Spleen (tissue), 7 donors: ENCODE results near the gene UPK1A.

Experiments used
- POLR2AphosphoS5 ChIP-seq, 3 donors: sonication (generic); formaldehyde crosslinking; IDR thresholded peaks; one replicate each; pipeline ENCODE4 v1.5.1; 2017; ENCODE audit warnings: antibody characterized with exemption in 3 of 3
- TF ChIP-seq, protein P1 (sequence below), 11 experiments: fragments of 200-600 bp in 7 of 11; fragments of 450-650 bp in 4 of 11; sonication (generic) in 4 of 11; IDR thresholded peaks in 8 of 11; conservative IDR thresholded peaks in 3 of 11; 1 replicate in 7 of 11; 2 replicates in 4 of 11; pipeline versions ENCODE4 v1.4.0 to v1.8.0; 2016 to 2021; ENCODE audit warnings: antibody characterized with exemption in 11 of 11, inconsistent platforms in 4 of 11, mild to moderate bottlenecking in 1 of 11
- donor health status: DM: no; HTN: no; CAD: no; lungs with moderate emphysema.
- donor health status: DM: no; HTN: no; CAD: no.
- donor health status: DM: no; HTN: no; CAD: no.

DNA sequence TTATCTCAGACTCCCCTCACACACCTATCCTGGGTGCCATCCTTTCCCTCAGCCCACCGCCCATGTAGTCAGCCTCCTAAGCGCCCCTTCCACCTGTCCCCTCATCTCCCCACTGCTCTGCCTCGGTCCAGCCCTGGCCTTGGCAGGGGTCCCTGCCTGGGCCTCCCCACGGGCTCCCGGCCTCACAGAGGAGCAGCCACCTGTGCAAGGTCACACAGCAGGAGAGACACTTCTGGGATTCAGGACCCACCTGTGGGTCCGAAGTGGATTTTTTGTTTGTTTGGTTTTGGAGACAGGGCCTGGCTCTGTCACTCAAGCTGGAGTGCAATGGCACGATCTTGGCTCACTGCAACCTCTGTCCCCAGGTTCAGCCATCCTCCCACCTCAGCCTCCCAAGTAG lies 713 bp upstream of the UPK1A start:
- TF ChIP-seq, protein P1, sequence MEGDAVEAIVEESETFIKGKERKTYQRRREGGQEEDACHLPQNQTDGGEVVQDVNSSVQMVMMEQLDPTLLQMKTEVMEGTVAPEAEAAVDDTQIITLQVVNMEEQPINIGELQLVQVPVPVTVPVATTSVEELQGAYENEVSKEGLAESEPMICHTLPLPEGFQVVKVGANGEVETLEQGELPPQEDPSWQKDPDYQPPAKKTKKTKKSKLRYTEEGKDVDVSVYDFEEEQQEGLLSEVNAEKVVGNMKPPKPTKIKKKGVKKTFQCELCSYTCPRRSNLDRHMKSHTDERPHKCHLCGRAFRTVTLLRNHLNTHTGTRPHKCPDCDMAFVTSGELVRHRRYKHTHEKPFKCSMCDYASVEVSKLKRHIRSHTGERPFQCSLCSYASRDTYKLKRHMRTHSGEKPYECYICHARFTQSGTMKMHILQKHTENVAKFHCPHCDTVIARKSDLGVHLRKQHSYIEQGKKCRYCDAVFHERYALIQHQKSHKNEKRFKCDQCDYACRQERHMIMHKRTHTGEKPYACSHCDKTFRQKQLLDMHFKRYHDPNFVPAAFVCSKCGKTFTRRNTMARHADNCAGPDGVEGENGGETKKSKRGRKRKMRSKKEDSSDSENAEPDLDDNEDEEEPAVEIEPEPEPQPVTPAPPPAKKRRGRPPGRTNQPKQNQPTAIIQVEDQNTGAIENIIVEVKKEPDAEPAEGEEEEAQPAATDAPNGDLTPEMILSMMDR (IDR thresholded peaks at IDR 0.05 in 8 of 11, conservative IDR thresholded peaks at IDR 0.05 in 3 of 11): no peak
- TF ChIP-seq POLR2AphosphoS5 (IDR thresholded peaks at IDR 0.05): peak in 1 of 3 donors; percentile 38
